ENCODE measurements around the gene WDR5.

The WDR5 gene

GRCh38 chr9:134189145-134189469 lies 53.2 kb downstream of the WDR5 start:
- Mint-ChIP-seq H3K27ac (no peak overlapping the region), H3K9me3 (no peaks in the 10 kb centered on the region), H3K4me1 (peaks cover 11 to 14% of the 10 kb centered on the region in 2 donors)

GRCh38 chr9:134189470-134190231 lies 53.8 kb downstream of the WDR5 start:
- Mint-ChIP-seq H3K4me3 (no peak overlapping the region), H3K4me1 (peaks cover 11 to 14% of the 10 kb centered on the region in 2 donors), H3K36me3 (peaks cover 0 to 2% of the 10 kb centered on the region in 2 donors), H3K27ac (no peak overlapping the region), H3K9me3 (no peaks in the 10 kb centered on the region), H3K27me3 (peaks cover 6 to 16% of the 10 kb centered on the region in 2 donors)
- DNase-seq = no peak
- no peak for ATAC-seq (replicated peaks)

More at GRCh38 chr9:134189145-134189469, 53.2 kb downstream of the WDR5 start:
- H3K27me3 Mint-ChIP-seq = peaks cover 6 to 16% of the 10 kb centered on the region in 2 donors
- ATAC-seq (replicated peaks) = no peak
- no peak for DNase-seq
- H3K36me3 Mint-ChIP-seq = peaks cover 0 to 2% of the 10 kb centered on the region in 2 donors
- no peak overlapping the region for H3K4me3 Mint-ChIP-seq

- Mint-ChIP-seq H3K4me1 (peaks cover 10 to 15% of the 10 kb centered on the region in 2 donors), H3K27ac (no peak overlapping the region), H3K9me3 (no peaks in the 10 kb centered on the region), H3K27me3 (peaks cover 6 to 16% of the 10 kb centered on the region in 2 donors), H3K4me3 (no peak overlapping the region), H3K36me3 (peaks cover 0 to 2% of the 10 kb centered on the region in 2 donors)
- no peak for DNase-seq
- ATAC-seq (replicated peaks) = no peak
Measured at GRCh38 chr9:134190232-134191121, 54.6 kb downstream of the WDR5 start.

DNA sequence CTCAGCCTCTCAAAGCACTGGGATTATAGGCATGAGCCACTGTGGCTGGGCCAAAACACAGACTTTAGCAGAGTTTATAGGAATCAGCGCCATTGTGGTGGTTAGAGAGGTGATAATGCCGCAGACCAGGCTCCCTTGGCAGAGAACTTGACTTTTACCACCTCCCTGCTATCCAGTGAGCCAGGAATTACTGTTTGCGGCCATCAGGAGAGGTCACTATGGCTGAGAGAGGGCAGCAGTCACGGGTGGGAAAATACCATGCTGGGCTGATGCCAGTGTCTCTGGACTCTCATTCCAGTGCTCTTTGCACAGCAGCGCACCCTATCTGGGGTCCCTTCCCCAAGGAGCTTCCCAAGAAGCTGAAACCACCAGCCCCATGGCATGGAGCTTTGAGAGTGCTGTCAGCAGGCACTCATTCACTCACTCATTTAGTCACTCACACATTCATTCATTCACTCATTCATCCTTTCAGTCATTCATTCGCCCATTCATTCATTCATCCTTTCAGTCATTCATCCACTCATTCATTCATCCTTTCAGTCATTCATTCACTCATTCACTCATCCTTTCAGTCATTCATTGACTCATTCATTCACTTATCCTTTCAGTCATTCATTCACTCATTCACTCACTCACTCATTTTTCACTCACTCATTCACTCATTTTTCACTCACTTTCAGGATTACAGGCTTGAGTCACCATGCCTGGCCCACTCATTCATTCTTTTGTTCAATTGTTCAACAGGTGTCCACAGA lies 55.8 kb downstream of the WDR5 start:
- peaks cover 3 to 8% of the 10 kb centered on the region in 2 donors for H3K4me1 Mint-ChIP-seq
- peaks cover 6 to 16% of the 10 kb centered on the region in 2 donors for H3K27me3 Mint-ChIP-seq
- ATAC-seq (replicated peaks) (no peak), DNase-seq (no peak)
- H3K27ac Mint-ChIP-seq = no peak overlapping the region
- peaks cover 0 to 2% of the 10 kb centered on the region in 2 donors for H3K36me3 Mint-ChIP-seq
- H3K9me3 Mint-ChIP-seq = no peaks in the 10 kb centered on the region
- H3K4me3 Mint-ChIP-seq = no peak overlapping the region

DNA sequence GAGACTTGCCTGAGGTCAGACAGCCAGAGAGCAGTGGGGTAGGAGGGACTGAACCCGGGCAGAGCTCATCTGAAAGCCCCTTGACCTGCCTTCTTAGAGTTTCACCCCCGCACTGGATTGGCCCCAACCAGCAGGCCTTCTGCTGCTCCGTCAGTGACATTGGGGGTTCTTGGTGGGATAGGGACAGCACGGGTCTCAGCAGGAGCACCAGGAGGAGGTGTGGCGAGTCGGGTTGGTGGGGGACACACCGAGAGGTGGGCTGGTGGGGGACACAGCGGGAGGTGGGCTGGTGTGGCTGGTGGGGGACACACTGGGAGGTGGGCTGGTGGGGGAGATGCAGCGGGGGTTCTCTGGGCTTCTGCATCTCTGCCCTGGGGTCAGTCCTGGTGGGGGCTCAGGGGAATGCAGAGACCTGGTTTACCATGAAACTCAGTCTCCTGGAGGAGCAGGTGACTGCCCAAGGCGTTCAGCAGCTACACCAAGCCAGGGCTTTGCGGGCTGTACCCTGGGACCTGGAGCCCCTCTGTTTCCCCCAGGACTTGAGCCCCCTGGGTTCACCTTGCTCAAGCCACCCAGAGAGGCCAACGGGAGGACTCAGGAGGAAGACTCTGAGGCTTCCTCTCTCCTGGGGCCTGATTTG lies 56.5 kb downstream of the WDR5 start:
- Mint-ChIP-seq H3K4me3 (no peak overlapping the region), H3K27me3 (peaks cover 6 to 16% of the 10 kb centered on the region in 2 donors), H3K27ac (no peak overlapping the region), H3K36me3 (peaks cover 0 to 2% of the 10 kb centered on the region in 2 donors), H3K4me1 (peaks cover 3 to 13% of the 10 kb centered on the region in 2 donors), H3K9me3 (no peaks in the 10 kb centered on the region)
- ATAC-seq (replicated peaks) = no peak
- no peak for DNase-seq

DNA sequence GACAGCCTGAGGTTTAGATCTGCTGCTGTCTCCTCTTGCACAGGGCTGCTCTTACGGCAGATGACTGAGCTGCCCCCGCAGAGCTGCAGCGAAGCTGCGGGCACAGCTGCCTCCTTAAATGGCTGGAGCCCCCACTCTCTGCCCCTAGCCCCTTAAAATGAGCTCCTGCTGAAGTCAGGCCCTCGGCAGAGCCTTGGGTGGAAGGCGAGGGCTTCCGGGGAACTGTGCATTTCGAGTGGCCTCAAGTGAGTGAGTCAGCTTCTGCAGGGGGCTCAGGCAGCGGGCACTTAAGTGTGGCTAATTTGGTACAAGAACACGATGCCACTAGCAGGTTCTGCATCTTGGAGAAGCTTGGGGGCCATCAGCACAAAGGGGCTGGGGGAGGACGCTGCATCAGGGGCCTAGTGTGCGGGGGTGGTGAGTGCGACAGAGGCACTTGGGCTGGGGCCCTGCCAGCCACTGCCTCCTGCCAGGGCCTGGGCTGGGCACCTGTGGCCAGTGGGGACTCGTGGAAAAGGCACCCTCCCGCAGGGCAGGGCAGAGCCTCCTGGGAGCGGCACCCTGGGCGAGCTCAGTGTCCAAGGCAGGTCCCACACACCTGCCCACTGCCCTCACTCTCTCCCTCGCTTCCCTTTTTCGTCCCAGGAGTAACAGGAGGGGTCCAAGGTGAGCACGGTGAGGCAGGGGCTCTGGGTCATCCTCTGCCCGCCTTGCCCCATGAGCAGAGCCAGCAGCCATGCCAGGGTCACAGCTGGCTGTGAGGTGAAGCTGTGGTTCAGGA lies 57.3 kb downstream of the WDR5 start:
- no peaks in the 10 kb centered on the region for H3K9me3 Mint-ChIP-seq
- peaks cover 6 to 16% of the 10 kb centered on the region in 2 donors for H3K27me3 Mint-ChIP-seq

DNA sequence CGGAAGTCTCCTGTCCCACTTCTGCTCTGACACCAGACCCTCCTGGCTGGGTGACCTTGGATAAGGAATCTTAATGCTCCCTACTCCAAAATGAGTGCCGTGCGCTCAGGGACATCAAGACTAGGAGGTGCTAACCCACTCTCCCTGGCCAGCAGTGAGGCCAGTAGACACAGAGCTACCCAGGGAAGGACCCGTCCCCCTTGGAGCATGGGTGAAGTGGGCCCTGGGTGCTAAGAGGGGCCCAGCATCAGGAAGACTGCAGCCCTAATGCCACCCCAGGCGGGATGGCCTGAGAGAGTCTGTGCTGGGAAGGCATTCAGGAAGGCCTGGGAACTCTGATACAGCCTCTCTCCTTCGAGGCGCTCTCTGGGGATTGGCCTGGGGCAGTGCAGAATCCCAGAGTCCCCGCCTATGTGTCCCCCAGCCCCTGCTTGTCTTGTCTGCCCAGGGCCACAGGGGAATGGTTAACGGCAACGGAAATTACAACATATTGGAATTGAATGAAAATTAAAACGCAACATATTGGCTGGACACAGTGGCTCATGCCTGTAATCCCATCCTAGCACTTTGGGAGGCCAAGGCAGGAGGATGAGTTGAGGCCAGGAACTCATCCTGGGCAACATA lies 58.1 kb downstream of the WDR5 start:
- Mint-ChIP-seq H3K9me3 (no peaks in the 10 kb centered on the region), H3K4me1 (peaks cover 3 to 13% of the 10 kb centered on the region in 2 donors), H3K4me3 (no peak overlapping the region), H3K27me3 (peaks cover 6 to 20% of the 10 kb centered on the region in 2 donors), H3K36me3 (peaks cover 0 to 2% of the 10 kb centered on the region in 2 donors), H3K27ac (no peak overlapping the region)
- ATAC-seq (replicated peaks) (no peak), DNase-seq (no peak)

More for the DNA sequence above, 57.3 kb downstream of the WDR5 start:
- ATAC-seq (replicated peaks) = no peak
- Mint-ChIP-seq H3K27ac (no peak overlapping the region), H3K4me1 (peaks cover 3 to 13% of the 10 kb centered on the region in 2 donors), H3K36me3 (peaks cover 0 to 2% of the 10 kb centered on the region in 2 donors), H3K4me3 (no peak overlapping the region)
- no peak for DNase-seq

DNA sequence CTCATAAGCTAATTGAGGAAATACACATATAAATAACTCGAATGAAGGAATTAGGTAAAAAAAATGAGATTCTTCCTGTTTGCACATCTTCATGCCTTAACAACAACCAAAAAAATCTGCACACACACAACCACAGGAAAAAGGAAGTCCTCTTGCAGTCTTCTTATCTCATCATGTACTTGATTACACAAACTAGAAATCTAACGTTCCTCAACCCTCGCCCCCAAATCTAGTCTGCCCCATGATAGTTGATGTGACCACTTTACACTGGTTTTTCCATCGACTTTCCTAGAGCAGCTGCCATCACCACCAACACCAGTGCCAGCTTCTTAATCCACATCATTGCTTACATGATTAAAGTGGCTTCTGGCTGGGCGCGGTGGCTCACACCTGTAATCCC lies 59.7 kb downstream of the WDR5 start:
- ATAC-seq (replicated peaks) (peak in 1 of 2 donors; percentile 31), DNase-seq (no peak)
- peaks cover 0 to 2% of the 10 kb centered on the region in 2 donors for H3K36me3 Mint-ChIP-seq
- peaks cover 3 to 13% of the 10 kb centered on the region in 2 donors for H3K4me1 Mint-ChIP-seq
- no peak overlapping the region for H3K27ac Mint-ChIP-seq
- H3K27me3 Mint-ChIP-seq = peaks cover 6 to 14% of the 10 kb centered on the region in 2 donors
- no peaks in the 10 kb centered on the region for H3K9me3 Mint-ChIP-seq
- H3K4me3 Mint-ChIP-seq = no peak overlapping the region

GRCh38 chr9:134196911-134197310 lies 61.0 kb downstream of the WDR5 start:
- ATAC-seq (replicated peaks) = no peak
- H3K27ac Mint-ChIP-seq = no peak overlapping the region
- H3K9me3 Mint-ChIP-seq = peaks cover 0 to 2% of the 10 kb centered on the region in 2 donors
- H3K4me3 Mint-ChIP-seq = no peak overlapping the region
- peaks cover 3 to 13% of the 10 kb centered on the region in 2 donors for H3K4me1 Mint-ChIP-seq
- no peak for DNase-seq
- peaks cover 0 to 2% of the 10 kb centered on the region in 2 donors for H3K36me3 Mint-ChIP-seq
- peaks cover 2 to 9% of the 10 kb centered on the region in 2 donors for H3K27me3 Mint-ChIP-seq

GRCh38 chr9:134198791-134199190 lies 62.9 kb downstream of the WDR5 start:
- Mint-ChIP-seq H3K27ac (no peak overlapping the region), H3K27me3 (peaks cover 0 to 5% of the 10 kb centered on the region in 2 donors), H3K9me3 (peaks cover 2 to 3% of the 10 kb centered on the region in 2 donors), H3K4me1 (peaks cover 2 to 13% of the 10 kb centered on the region in 2 donors), H3K4me3 (no peak overlapping the region), H3K36me3 (peaks cover 0 to 1% of the 10 kb centered on the region in 2 donors)
- DNase-seq = no peak
- no peak for ATAC-seq (replicated peaks)

- Mint-ChIP-seq H3K4me1 (peaks cover 0 to 7% of the 10 kb centered on the region in 2 donors), H3K9me3 (peaks cover 10 to 12% of the 10 kb centered on the region in 2 donors), H3K27me3 (peaks cover 8 to 13% of the 10 kb centered on the region in 2 donors), H3K27ac (no peak overlapping the region), H3K36me3 (peaks cover 0 to 2% of the 10 kb centered on the region in 2 donors), H3K4me3 (no peak overlapping the region)
- DNase-seq (no peak), ATAC-seq (replicated peaks) (no peak)
Measured at GRCh38 chr9:134200730-134201129, 64.8 kb downstream of the WDR5 start.

DNA sequence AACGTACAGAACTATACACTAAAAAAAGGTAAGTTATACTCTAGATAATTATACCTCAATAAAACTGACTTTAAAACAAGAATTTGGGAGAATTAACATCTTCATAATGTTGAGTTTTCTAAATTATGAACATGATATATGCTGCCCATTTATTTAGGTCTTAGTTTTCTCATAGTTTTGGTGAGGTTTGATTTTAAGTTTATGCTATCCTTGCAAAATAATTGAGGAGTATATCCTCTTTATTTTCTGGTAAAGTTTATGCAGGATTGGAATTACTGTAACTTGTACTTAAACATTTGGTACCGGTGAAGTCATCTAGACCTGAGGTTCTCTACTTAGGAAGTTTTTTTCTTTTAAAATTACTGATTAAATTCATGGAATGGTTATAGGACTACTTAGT lies 67.3 kb downstream of the WDR5 start:
- no peak for ATAC-seq (replicated peaks)
- Mint-ChIP-seq H3K4me3 (no peak overlapping the region), H3K9me3 (peaks cover 10 to 12% of the 10 kb centered on the region in 2 donors), H3K27ac (no peak overlapping the region), H3K27me3 (peaks cover 8 to 13% of the 10 kb centered on the region in 2 donors), H3K36me3 (peaks cover 0 to 2% of the 10 kb centered on the region in 2 donors), H3K4me1 (peaks cover 6 to 10% of the 10 kb centered on the region in 2 donors)
- no peak for DNase-seq

Measured in stimulated activated naive B cell treated with anti-CD40 and anti-IgM and Interleukin-4, amounts not matched to agents 10 μg/mL and 1 μg/mL and 100 μg/mL, for 72 hours (primary cell).